GM18870 (cell line): ENCODE data around the gene ZNF324.

ENCODE experiments used
- ATAC-seq: cut with Tn5 transposase; IDR thresholded peaks from one replicate; pipeline ENCODE4 v1.9.1; 2021; ENCODE audit warnings: moderate library complexity; ENCODE audit not compliant: unreplicated experiment

Gene ZNF324

DNA sequence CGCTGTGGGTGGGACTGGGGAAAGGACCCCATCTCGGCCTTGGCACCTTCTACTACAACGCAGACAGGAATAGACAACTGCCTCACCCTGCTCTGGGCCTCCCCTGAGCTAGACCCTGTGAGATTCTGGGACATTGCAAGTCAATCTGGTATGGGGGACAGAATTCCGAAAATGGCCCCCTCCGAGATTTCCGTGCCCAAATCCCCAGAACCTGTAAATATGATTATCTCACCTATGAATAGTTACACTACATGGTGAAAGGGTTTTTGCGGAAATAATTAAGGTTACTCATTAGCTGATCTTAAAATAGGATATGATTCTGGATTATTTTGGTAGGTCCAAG is 53.3 kb downstream of the ZNF324 start:
- ATAC-seq: no peak

DNA sequence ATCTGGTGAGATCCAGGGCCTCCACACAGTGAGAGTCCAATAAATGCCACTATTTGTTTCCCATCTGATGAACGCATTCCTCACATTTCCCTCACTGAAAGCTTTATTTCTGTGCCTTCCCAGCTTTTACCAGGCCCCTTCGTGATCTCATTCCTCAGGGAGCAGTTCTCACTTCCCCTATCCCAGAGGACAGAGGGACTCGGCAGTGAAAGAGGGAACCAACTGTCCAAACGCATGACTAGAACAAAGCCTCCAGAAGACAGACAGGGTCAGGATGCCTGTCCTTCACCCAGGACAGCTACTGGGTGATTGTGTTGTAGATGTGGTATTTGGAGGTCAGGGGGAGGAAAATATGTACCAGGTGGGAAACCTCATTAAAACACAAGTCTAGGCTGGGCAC is 54.8 kb downstream of the ZNF324 start:
- no peak for ATAC-seq

DNA sequence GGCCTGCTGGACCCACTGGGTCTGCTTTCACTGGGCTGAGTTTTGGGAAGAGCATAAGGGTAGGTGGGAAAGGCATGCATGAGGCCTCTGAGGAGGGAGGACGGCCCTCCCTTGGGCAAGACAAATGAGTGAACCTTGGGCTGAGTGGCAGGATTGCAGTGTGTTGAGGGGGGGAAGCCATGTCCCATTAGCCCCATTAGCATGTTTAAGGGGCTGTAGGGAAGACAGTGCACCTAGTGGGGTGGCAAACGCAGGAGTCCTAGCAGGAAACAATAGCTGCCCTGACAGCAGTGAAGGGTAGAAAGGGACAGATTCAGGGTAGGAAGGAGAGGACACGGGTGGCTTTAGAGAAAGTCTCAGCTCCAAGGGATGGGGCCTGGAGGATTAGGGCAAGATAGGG is 55.8 kb downstream of the ZNF324 start:
- ATAC-seq: no peak
